Measurements from ENCODE around the gene PTPMT1. TPM values are rescaled to one million over a fixed set of nuclear protein-coding genes. Genes with fewer than 3 reads are reported as not detected.
"Not testable (repeated sequence)": the region's sequence is repeated elsewhere in the genome, so short reads cannot be mapped to it uniquely, and the experiment has no call there.

Gene PTPMT1
- total and polyA plus RNA-seq, 9 donors, result 33.8 to 103 (median 39.6) TPM

DNA sequence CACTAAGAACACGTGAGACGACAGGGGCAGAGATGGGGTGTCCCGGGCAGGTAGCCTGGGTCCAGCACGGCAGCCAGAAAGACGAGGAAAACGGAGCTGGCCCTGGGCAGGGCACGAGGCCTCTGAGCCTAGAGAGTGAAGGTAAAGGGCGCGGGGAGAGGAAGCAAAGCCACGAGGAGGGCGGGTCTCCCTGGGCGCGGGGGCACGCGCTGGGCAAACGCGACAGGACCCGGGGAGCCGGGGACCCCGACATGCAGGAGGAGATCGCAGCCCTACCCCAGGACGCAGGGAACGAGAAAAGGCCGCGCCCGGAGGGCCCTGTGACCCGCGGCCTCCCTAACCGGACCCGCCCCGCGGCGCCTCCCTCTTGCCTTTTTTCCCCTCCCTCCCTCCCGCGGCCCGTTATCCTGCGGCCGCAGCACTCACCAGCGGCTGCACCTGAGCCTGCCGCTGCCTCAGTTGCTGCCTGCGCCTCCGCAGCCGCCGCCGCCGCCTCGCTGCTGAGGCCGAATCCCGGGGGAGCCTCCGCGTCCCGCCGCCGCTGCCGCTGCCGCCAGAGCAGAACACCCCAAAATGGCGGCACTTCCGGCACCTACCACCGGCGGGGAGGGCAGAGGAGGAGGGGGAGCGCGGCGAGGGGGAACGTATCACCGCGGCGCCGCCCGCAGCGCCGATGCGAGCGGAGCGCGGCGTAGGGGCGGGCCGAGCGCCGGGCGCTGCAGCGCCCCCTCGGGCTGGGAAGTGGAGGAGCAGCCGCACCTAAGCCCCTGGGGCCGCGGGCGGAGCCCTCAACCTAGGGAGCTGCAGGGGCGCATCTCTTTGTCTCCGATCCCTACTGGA lies 12.6 kb upstream of the PTPMT1 start, which contains the start of gene CELF1:
CELF1 (minus strand) TSS at position 567 of the 840 bp plus-strand sequence. CDS start 53,609 bp downstream, outside the sequence.
- Histone ChIP-seq H3K27me3 (no peaks in the 10 kb centered on the region), H3K9me3 (no peaks in the 10 kb centered on the region), H3K36me3 (no peaks in the 10 kb centered on the region), H3K4me1 (ENCODE audit: insufficient read depth) (peaks cover 12% of the 10 kb centered on the region), H3K27ac (peak within 1 kb of the TSS; percentile 70 to 75), H3K4me3 (peak within 1 kb of the TSS; percentile 92)
- intact Hi-C loops (cut with DNase I), result no loop called here
- TF ChIP-seq POLR2A (IDR thresholded peaks at IDR 0.05) (peak; percentile 63), CTCF (IDR thresholded peaks at IDR 0.05) (peak; percentile 80 to 91 (median 89)), EP300 (IDR thresholded peaks at IDR 0.05) (no peak)
- DNase-seq, result peak; percentile 89 to 94 (median 91)
- 0 to 1% (median 1%) methylated on average over 53 to 89 of the region's 89 CpGs for WGBS, 3 donors

DNA sequence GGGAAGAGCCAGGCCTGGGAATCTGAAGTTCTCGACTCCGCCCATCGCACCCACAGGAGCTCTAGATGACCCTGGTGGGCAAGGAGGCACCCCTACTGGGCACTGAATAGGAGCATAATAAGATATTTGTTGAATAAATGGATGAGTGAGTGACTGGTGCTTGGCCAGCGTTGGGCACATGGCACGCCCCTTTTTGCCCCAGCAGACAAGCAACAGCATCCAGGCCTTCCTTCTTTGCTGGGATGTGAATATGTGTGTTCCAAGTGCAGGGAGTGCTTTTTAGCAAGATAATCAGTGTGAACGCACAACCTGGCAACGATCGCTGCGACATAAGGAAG lies 12.0 kb upstream of the PTPMT1 start:
- H3K4me3 ChIP-seq, result peak overlapping the region; percentile 92
- no peak for TF ChIP-seq EP300 (IDR thresholded peaks at IDR 0.05)
- TF ChIP-seq CTCF (IDR thresholded peaks at IDR 0.05), result no peak
- TF ChIP-seq POLR2A (IDR thresholded peaks at IDR 0.05), result no peak
- H3K27me3 ChIP-seq, result no peaks in the 10 kb centered on the region
- H3K27ac ChIP-seq, result peak overlapping the region; percentile 70 to 75
- intact Hi-C loops (cut with DNase I), result no loop called here
- H3K9me3 ChIP-seq, result no peaks in the 10 kb centered on the region
- DNase-seq, result no peak
- no peaks in the 10 kb centered on the region for H3K36me3 ChIP-seq
- H3K4me1 ChIP-seq (ENCODE audit: insufficient read depth), result peaks cover 12% of the 10 kb centered on the region
- WGBS, 3 donors, result 0 to 8% (median 4%) methylated on average over 9 of the region's 9 CpGs

DNA sequence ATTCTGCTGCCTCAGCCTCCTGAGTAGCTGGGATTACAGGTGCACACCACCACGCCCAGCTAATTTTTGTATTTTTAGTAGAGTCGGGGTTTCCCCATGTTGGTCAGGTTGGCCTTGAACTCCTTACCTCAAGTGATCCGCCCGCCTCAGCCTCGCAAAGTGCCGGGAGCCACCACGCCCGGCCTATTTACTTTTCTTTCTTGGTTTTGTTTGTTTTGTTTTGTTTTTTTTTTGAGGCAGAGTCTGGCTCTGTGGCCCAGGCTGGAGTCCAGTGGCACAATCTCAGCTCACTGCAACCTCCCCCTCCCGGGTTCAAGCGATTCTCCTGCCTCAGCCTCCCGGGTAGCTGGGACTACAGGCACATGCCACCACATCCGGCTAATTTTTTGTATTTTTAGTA lies 8.4 kb upstream of the PTPMT1 start:
- H3K4me1 ChIP-seq (ENCODE audit: insufficient read depth); H3K9me3 ChIP-seq; H3K36me3 ChIP-seq; H3K4me3 ChIP-seq; H3K27me3 ChIP-seq; H3K27ac ChIP-seq; intact Hi-C loops (cut with DNase I): not testable (repeated sequence)
- peak in 1 of 5 donors; percentile 3 for DNase-seq
- WGBS, 3 donors, result 93 to 96% (median 95%) methylated on average over 12 of the region's 12 CpGs

- no peaks in the 10 kb centered on the region for H3K27me3 ChIP-seq
- no peaks in the 10 kb centered on the region for H3K4me1 ChIP-seq (ENCODE audit: insufficient read depth)
- no peak for DNase-seq
- H3K27ac ChIP-seq, result no peak overlapping the region
- no peaks in the 10 kb centered on the region for H3K36me3 ChIP-seq
- no peak overlapping the region for H3K4me3 ChIP-seq
- intact Hi-C loops (cut with DNase I), result no loop called here
- no peaks in the 10 kb centered on the region for H3K9me3 ChIP-seq
- TF ChIP-seq EP300 (IDR thresholded peaks at IDR 0.05), result no peak
- TF ChIP-seq POLR2A (IDR thresholded peaks at IDR 0.05), result no peak
- no peak for TF ChIP-seq CTCF (IDR thresholded peaks at IDR 0.05)
- WGBS, 3 donors, result 88 to 97% (median 93%) methylated on average over 1 of the region's 1 CpG
Observed at GRCh38 chr11:47558695-47559094, 6.7 kb upstream of the PTPMT1 start.

DNA sequence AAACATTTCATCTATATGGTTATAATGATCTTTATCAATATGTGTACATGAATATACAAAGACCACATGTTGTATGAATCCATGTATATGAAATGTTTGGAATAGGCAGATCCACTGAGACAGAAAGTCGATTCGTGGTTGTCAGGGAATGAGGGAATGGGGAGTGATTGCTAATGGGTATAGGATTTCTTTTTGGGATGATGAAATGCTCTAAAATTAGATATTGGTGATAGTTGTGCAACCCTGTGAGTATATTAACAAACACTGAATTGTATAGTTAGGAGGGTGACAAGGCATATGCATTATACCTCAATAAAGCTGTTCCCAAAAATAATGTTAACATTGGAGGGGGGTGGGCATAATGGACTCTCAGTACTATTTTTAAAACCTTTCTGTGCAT lies 5.0 kb upstream of the PTPMT1 start:
- WGBS, 3 donors, result 90 to 93% (median 91%) methylated on average over 2 of the region's 2 CpGs

DNA sequence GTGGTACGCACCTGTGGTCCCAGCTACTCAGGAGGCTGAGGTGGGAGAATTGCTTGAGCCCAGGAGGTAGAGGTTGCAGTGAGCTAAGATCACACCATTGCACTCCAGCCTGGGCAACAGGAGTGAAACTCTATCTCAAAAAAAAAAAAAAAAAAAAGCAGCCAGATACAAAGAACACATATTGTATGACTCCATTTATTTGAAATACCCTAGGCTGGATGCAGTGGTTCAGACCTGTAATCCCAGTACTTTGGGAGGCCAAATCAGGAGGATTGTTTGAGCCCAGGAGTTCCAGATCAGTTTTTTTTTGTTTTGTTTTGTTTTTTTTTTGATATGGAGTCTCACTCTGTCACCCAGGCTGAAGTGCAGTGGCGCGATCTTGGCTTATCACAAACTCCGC lies 3.0 kb upstream of the PTPMT1 start:
- intact Hi-C loops (cut with DNase I); H3K36me3 ChIP-seq; H3K27ac ChIP-seq; H3K4me1 ChIP-seq (ENCODE audit: insufficient read depth); H3K9me3 ChIP-seq; DNase-seq; H3K27me3 ChIP-seq; H3K4me3 ChIP-seq: not testable (repeated sequence)
- WGBS, 3 donors, result 91 to 94% (median 91%) methylated on average over 4 of the region's 4 CpGs

More for the DNA sequence above, 5.0 kb upstream of the PTPMT1 start:
- Histone ChIP-seq H3K27ac (no peak overlapping the region), H3K36me3 (no peaks in the 10 kb centered on the region), H3K4me3 (no peak overlapping the region), H3K4me1 (ENCODE audit: insufficient read depth) (peaks cover 4% of the 10 kb centered on the region), H3K27me3 (no peaks in the 10 kb centered on the region), H3K9me3 (no peaks in the 10 kb centered on the region)
- DNase-seq, result no peak
- no peak for TF ChIP-seq POLR2A (IDR thresholded peaks at IDR 0.05)
- TF ChIP-seq CTCF (IDR thresholded peaks at IDR 0.05), result no peak
- no peak for TF ChIP-seq EP300 (IDR thresholded peaks at IDR 0.05)
- intact Hi-C loops (cut with DNase I), result no loop called here

DNA sequence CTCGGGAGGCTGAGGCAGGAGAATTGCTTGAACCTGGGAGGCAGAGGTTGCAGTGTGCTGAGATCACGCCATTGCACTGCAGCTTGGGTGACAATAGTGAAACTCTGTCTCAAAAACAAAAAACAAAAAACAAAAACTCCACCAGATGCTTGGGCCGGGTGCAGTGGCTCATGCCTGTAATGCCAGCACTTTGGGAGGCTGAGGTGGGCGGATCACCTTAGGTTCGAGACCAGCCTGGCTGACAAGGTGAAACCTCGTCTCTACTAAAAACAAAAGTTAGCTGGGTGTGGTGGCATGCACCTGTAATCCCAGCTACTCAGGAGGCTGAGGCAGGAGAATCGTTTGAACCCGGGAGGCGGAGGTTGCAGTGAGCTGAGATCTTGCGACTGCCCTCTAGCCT lies 1.0 kb upstream of the PTPMT1 start:
- 91 to 96% (median 94%) methylated on average over 10 of the region's 10 CpGs for WGBS, 3 donors
- H3K27me3 ChIP-seq; H3K36me3 ChIP-seq; H3K27ac ChIP-seq; intact Hi-C loops (cut with DNase I); H3K9me3 ChIP-seq; H3K4me3 ChIP-seq; H3K4me1 ChIP-seq (ENCODE audit: insufficient read depth): not testable (repeated sequence)
- peak in 1 of 5 donors; percentile 16 for DNase-seq

Data from ovary (tissue), 9 donors.